Measurements from ENCODE around the gene CPNE8. TPM values are rescaled to one million over a fixed set of nuclear protein-coding genes. Genes with fewer than 3 reads are reported as not detected.

CPNE8 gene
- total RNA-seq, 1 donor from 2014 or later = 10.8 TPM

- no peak for DNase-seq (ENCODE audit: low spot score)
- Mint-ChIP-seq H3K4me3 (ENCODE audit: unreplicated experiment) (no peak overlapping the region), H3K9me3 (ENCODE audit: unreplicated experiment) (no peaks in the 10 kb centered on the region), H3K4me1 (ENCODE audit: unreplicated experiment) (no peaks in the 10 kb centered on the region), H3K36me3 (ENCODE audit: low read depth, unreplicated experiment) (peaks cover 4% of the 10 kb centered on the region), H3K27me3 (ENCODE audit: unreplicated experiment) (peaks cover 1% of the 10 kb centered on the region), H3K27ac (ENCODE audit: unreplicated experiment) (no peak overlapping the region)
- no peak for TF ChIP-seq CTCF (IDR thresholded peaks at IDR 0.05; ENCODE audit: unreplicated experiment)
Measured at GRCh38 chr12:38886064-38886463, 19.3 kb downstream of the CPNE8 start.

DNA sequence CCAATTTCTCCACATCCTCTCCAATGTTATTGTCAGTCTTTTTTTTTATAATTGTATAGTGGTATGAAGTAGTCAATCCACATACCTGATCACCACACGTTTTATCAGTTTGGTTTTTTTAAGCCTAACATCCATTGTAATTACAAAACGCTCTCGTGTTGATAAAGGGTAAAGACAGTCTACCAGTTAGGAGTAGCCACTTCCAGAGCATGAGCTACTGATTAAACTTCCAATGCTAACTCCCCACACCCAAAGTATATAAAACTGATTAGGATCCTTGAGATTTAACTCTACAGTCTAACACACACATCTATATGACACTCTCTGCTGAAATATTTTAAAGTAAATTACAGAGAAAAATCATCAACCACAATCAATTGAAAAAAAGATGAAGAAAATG is 20.7 kb downstream of the CPNE8 start:
- Mint-ChIP-seq H3K36me3 (ENCODE audit: low read depth, unreplicated experiment) (peaks cover 4% of the 10 kb centered on the region), H3K4me1 (ENCODE audit: unreplicated experiment) (no peaks in the 10 kb centered on the region), H3K9me3 (ENCODE audit: unreplicated experiment) (no peaks in the 10 kb centered on the region), H3K27me3 (ENCODE audit: unreplicated experiment) (peaks cover 1% of the 10 kb centered on the region), H3K4me3 (ENCODE audit: unreplicated experiment) (no peak overlapping the region), H3K27ac (ENCODE audit: unreplicated experiment) (no peak overlapping the region)
- no peak for DNase-seq (ENCODE audit: low spot score)
- no peak for TF ChIP-seq CTCF (IDR thresholded peaks at IDR 0.05; ENCODE audit: unreplicated experiment)

DNA sequence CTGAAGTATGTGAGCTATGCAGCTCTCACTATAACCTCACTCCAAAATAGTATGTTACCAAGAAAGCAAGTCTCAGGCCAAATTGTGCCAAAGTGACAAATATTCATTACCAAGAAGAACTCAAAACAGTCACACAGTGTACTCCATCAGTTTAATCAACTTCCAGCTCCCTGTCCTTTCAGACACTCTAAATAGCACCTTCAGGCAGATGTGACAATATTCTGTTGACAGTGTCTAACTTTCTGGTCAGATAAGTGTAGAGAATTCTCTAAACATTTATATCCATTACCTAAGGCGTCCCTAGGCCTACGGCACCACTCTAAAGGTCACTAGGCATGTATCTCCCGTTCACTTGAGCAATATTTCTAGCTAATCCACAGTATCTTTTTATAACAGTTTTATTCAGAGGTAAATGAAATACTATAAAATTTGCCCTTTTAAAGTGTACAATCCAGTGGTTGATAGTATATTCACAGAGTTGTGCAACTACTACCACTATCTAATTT is 21.7 kb downstream of the CPNE8 start:
- Mint-ChIP-seq H3K27me3 (ENCODE audit: unreplicated experiment) (peaks cover 1% of the 10 kb centered on the region), H3K27ac (ENCODE audit: unreplicated experiment) (no peak overlapping the region), H3K9me3 (ENCODE audit: unreplicated experiment) (no peaks in the 10 kb centered on the region), H3K4me3 (ENCODE audit: unreplicated experiment) (no peak overlapping the region), H3K4me1 (ENCODE audit: unreplicated experiment) (no peaks in the 10 kb centered on the region), H3K36me3 (ENCODE audit: low read depth, unreplicated experiment) (peaks cover 4% of the 10 kb centered on the region)
- TF ChIP-seq CTCF (IDR thresholded peaks at IDR 0.05; ENCODE audit: unreplicated experiment) = no peak
- DNase-seq (ENCODE audit: low spot score) = no peak

- no peak overlapping the region for H3K27ac Mint-ChIP-seq (ENCODE audit: unreplicated experiment)
- no peaks in the 10 kb centered on the region for H3K9me3 Mint-ChIP-seq (ENCODE audit: unreplicated experiment)
- no peaks in the 10 kb centered on the region for H3K27me3 Mint-ChIP-seq (ENCODE audit: unreplicated experiment)
- peaks cover 4% of the 10 kb centered on the region for H3K36me3 Mint-ChIP-seq (ENCODE audit: low read depth, unreplicated experiment)
- no peak for DNase-seq (ENCODE audit: low spot score)
- TF ChIP-seq CTCF (IDR thresholded peaks at IDR 0.05; ENCODE audit: unreplicated experiment) = no peak
- H3K4me3 Mint-ChIP-seq (ENCODE audit: unreplicated experiment) = no peak overlapping the region
- no peaks in the 10 kb centered on the region for H3K4me1 Mint-ChIP-seq (ENCODE audit: unreplicated experiment)
Measured at GRCh38 chr12:38880288-38880687, 25.1 kb downstream of the CPNE8 start.

GRCh38 chr12:38878986-38879385 is 26.4 kb downstream of the CPNE8 start:
- TF ChIP-seq CTCF (IDR thresholded peaks at IDR 0.05; ENCODE audit: unreplicated experiment) = no peak
- no peaks in the 10 kb centered on the region for H3K27me3 Mint-ChIP-seq (ENCODE audit: unreplicated experiment)
- H3K9me3 Mint-ChIP-seq (ENCODE audit: unreplicated experiment) = no peaks in the 10 kb centered on the region
- no peak overlapping the region for H3K27ac Mint-ChIP-seq (ENCODE audit: unreplicated experiment)
- no peak for DNase-seq (ENCODE audit: low spot score)
- H3K4me3 Mint-ChIP-seq (ENCODE audit: unreplicated experiment) = no peak overlapping the region
- no peaks in the 10 kb centered on the region for H3K4me1 Mint-ChIP-seq (ENCODE audit: unreplicated experiment)
- H3K36me3 Mint-ChIP-seq (ENCODE audit: low read depth, unreplicated experiment) = peaks cover 4% of the 10 kb centered on the region

Data from endothelial cell (in vitro differentiated cells).